Hepatocyte (in vitro differentiated cells): Measurements from ENCODE around the gene TMEM231. TPM values are rescaled to one million over a fixed set of nuclear protein-coding genes. Genes with fewer than 3 reads are reported as not detected.
"Not testable (repeated sequence)": the region's sequence is repeated elsewhere in the genome, so short reads cannot be mapped to it uniquely, and the experiment has no call there.

Source experiments
- DNase-seq: peaks from one replicate; pipeline ENCODE4 v3.0.0-alpha.2; 2016; ENCODE audit warnings: low spot score
- H2AFZ ChIP-seq: fragments of 200-600 bp; sonication (generic); 2 replicates; pipeline ENCODE4 v1.6.0; 2016; ENCODE audit warnings: antibody characterized with exemption, mild to moderate bottlenecking
- H3K27ac ChIP-seq: fragments of 200-600 bp; sonication (generic); 2 replicates; pipeline ENCODE4 v1.5.1; 2016; ENCODE audit warnings: mild to moderate bottlenecking
- H3K27me3 ChIP-seq: fragments of 200-600 bp; sonication (generic); 2 replicates; pipeline ENCODE4 v1.6.1; 2016
- H3K36me3 ChIP-seq: fragments of 200-600 bp; sonication (generic); replicated peaks from 2 replicates; pipeline ENCODE4 v1.5.1; 2016; ENCODE audit warnings: low read depth; ENCODE audit not compliant: insufficient read depth
- H3K4me1 ChIP-seq: fragments of 200-600 bp; sonication (generic); 2 replicates; pipeline ENCODE4 v1.5.1; 2016; ENCODE audit warnings: mild to moderate bottlenecking, moderate library complexity; ENCODE audit not compliant: insufficient read depth
- H3K4me2 ChIP-seq: fragments of 200-600 bp; sonication (generic); 2 replicates; pipeline ENCODE4 v1.6.0; 2016
- H3K4me3 ChIP-seq: fragments of 200-600 bp; sonication (generic); 2 replicates; pipeline ENCODE4 v1.5.1; 2016; ENCODE audit warnings: mild to moderate bottlenecking
- H3K79me2 ChIP-seq: fragments of 200-600 bp; sonication (generic); 2 replicates; pipeline ENCODE4 v1.6.0; 2017; ENCODE audit warnings: mild to moderate bottlenecking
- H3K9me2 ChIP-seq: fragments of 200-600 bp; sonication (generic); replicated peaks from 2 replicates; pipeline ENCODE4 v1.6.0; 2017; ENCODE audit warnings: mild to moderate bottlenecking; ENCODE audit not compliant: insufficient read depth
- H3K9me3 ChIP-seq: fragments of 200-600 bp; sonication (generic); 2 replicates; pipeline ENCODE4 v1.5.1; 2016; ENCODE audit warnings: low read depth, mild to moderate bottlenecking
- H4K20me1 ChIP-seq: fragments of 200-600 bp; sonication (generic); 2 replicates; pipeline ENCODE4 v1.6.0; 2016; ENCODE audit warnings: mild to moderate bottlenecking; ENCODE audit not compliant: insufficient read depth, poor library complexity, severe bottlenecking
- EZH2 ChIP-seq: fragments of 200-600 bp; sonication (generic); IDR thresholded peaks from 2 replicates; pipeline ENCODE4 v1.6.1; 2016; ENCODE audit warnings: antibody characterized with exemption, mild to moderate bottlenecking, borderline replicate concordance
- EZH2phosphoT487 ChIP-seq: fragments of 200-600 bp; sonication (generic); IDR thresholded peaks from one replicate; pipeline ENCODE4 v1.6.1; 2018; ENCODE audit warnings: antibody characterized with exemption, mild to moderate bottlenecking, low read depth, moderate library complexity; ENCODE audit not compliant: unreplicated experiment, severe bottlenecking
- WGBS: methylation state at CpG from one replicate; pipeline ENCODE4 v1.1.6; 2016; ENCODE audit warnings: low lambda C conversion rate; ENCODE audit errors: missing lambda C conversion rate; 5-methylcytosine and 5-hydroxymethylcytosine counted together
- polyA plus RNA-seq: library from polyadenylated mRNA; unstranded; fragments of >200 nt; fragmentation: Nextera tagmentation; extraction: Ambion mirVana; gene quantifications from 2 replicates; pipeline ENCODE4 v1.2.1, GENCODE V29; 2016
- total RNA-seq: library from RNA; depleted of rRNA; stranded (reverse); fragments of >200 nt; gene quantifications from 2 replicates; pipeline ENCODE4 v1.2.3, GENCODE V29; 2014
- TF ChIP-seq, protein P1 (sequence below): fragments of 200-600 bp; sonication (generic); IDR thresholded peaks from 2 replicates; pipeline ENCODE4 v1.5.1; 2016; ENCODE audit warnings: antibody characterized with exemption, mild to moderate bottlenecking; ENCODE audit not compliant: poor library complexity

Gene TMEM231
- total and polyA plus RNA-seq, 2 experiments from 2014 or later, result 5.4 to 7.1 TPM

- Histone ChIP-seq H2AFZ (no peak overlapping the region), H3K4me3 (no peak overlapping the region), H3K79me2 (no peaks in the 10 kb centered on the region), H3K9me2 (no peaks in the 10 kb centered on the region), H3K36me3 (no peaks in the 10 kb centered on the region), H3K27ac (no peak overlapping the region), H4K20me1 (no peaks in the 10 kb centered on the region), H3K9me3 (no peaks in the 10 kb centered on the region), H3K4me1 (no peaks in the 10 kb centered on the region), H3K4me2 (no peak overlapping the region), H3K27me3 (no peaks in the 10 kb centered on the region)
- TF ChIP-seq EZH2 (no peak), EZH2phosphoT487 (no peak)
- TF ChIP-seq, protein P1, sequence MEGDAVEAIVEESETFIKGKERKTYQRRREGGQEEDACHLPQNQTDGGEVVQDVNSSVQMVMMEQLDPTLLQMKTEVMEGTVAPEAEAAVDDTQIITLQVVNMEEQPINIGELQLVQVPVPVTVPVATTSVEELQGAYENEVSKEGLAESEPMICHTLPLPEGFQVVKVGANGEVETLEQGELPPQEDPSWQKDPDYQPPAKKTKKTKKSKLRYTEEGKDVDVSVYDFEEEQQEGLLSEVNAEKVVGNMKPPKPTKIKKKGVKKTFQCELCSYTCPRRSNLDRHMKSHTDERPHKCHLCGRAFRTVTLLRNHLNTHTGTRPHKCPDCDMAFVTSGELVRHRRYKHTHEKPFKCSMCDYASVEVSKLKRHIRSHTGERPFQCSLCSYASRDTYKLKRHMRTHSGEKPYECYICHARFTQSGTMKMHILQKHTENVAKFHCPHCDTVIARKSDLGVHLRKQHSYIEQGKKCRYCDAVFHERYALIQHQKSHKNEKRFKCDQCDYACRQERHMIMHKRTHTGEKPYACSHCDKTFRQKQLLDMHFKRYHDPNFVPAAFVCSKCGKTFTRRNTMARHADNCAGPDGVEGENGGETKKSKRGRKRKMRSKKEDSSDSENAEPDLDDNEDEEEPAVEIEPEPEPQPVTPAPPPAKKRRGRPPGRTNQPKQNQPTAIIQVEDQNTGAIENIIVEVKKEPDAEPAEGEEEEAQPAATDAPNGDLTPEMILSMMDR, result no peak
- no peak for DNase-seq
- 95% methylated on average over 5 of the region's 5 CpGs for WGBS
These were observed 54.7 kb downstream of the TMEM231 start for GRCh38 chr16:75501359-75501758.

DNA sequence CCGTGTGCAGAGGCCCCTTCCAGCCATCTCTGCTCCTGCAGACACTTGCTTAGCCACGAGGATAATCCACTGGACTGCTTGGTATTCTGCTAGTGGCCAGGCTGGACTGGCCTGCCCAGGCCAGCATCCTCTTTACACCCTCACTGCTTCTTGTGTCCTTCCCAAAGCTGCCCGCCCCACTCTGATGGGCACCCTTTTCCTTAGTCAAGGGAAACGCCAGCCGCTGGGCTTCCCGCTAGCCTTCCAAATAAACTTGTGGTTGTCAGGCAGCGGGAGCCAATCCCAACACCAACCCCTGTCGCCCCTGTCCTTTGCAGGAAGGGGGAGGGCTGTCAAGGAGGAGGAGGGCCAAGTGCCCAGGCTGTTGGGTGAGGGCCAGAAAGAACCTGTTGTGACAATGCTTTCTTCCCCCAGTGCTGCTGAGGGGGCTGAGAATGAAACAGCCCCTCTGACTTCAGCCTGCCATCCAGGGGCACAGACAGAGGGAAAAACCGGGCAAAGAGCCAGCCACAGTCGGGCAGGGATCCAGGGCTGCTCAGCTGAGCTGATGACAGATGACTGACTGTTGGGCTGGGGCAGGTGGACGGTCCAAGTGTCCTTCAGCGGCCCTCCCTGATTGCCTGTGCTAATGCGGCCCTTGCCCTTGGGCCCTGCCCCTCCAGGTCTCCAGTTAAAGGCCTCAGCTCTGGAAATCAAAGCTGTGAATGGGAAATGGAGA is 57.3 kb downstream of the TMEM231 start:
- not testable (repeated sequence) for H3K9me2 ChIP-seq, H3K9me3 ChIP-seq, H3K36me3 ChIP-seq, H3K4me1 ChIP-seq, H2AFZ ChIP-seq, H4K20me1 ChIP-seq, H3K4me2 ChIP-seq, H3K79me2 ChIP-seq, H3K27ac ChIP-seq, DNase-seq, H3K4me3 ChIP-seq
- WGBS, result 78% methylated on average over 12 of the region's 13 CpGs
- H3K27me3 ChIP-seq, result peaks cover 12% of the 10 kb centered on the region

DNA sequence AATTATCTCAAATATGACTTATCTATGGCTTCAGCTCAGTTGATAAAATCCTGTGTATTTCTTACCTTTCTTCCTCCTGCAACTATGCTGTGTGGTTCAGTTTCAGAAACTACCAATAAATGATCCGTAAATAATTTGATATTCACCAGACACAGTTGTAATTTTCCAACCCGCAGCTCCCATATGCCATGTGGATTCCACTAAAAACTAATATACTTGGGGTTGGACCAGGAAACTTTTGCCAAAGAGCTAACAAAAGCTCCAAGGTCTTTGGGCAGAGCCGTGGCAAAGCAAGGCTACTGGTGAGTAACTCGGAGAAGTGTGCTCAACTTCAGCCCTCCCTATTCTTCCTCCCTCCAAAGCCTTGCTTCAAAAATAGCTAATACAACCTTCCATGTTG is 58.5 kb downstream of the TMEM231 start:
- no peak overlapping the region for H3K4me3 ChIP-seq
- peaks cover 5% of the 10 kb centered on the region for H3K4me1 ChIP-seq
- no peak for DNase-seq
- H3K27me3 ChIP-seq, result peaks cover 12% of the 10 kb centered on the region
- 86% methylated on average over 4 of the region's 4 CpGs for WGBS
- H3K79me2 ChIP-seq, result no peaks in the 10 kb centered on the region
- no peak overlapping the region for H3K4me2 ChIP-seq
- no peaks in the 10 kb centered on the region for H3K9me2 ChIP-seq
- H3K9me3 ChIP-seq, result no peaks in the 10 kb centered on the region
- TF ChIP-seq EZH2phosphoT487, result no peak
- TF ChIP-seq, protein P1, result no peak
- H2AFZ ChIP-seq, result no peak overlapping the region
- no peak overlapping the region for H3K27ac ChIP-seq
- no peaks in the 10 kb centered on the region for H4K20me1 ChIP-seq
- H3K36me3 ChIP-seq, result no peaks in the 10 kb centered on the region

DNA sequence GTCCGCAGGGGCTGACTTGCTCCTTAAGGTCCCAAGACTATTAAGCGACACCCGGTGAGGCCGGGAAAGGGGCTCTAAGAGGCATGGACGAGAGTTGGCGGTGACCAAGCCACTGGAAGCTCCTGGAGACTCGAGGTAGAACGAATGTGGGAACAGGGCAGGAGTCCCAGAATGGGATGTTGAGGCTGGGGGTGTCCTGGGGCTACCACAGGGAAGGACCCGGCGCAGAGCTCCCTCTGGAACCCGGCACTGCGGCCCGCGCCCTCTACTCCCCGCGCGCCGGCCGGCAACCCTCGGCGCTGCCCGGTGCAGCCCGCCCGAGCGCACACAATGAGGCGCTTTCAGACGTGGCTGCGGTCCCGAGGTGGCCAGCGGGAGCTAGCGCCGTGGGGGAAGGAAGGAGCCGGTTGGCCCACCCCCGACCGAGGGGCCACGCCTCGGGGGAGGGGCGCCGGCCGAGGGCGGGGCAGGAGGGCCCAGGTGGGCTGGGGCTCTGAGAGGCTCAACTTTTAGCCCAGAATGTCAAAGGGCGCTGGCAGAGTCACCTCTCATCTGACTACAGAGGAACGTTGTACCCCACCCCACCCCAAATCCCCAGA is 60.9 kb downstream of the TMEM231 start, which contains the start of gene CHST6:
CHST6 (minus strand) TSS at position 366 of the 599 bp plus-strand sequence. CDS start 15,613 bp downstream, outside the sequence.
- Histone ChIP-seq H2AFZ (peak within 1 kb of the TSS; percentile 89), H3K9me2 (no peaks in the 10 kb centered on the region), H3K36me3 (no peaks in the 10 kb centered on the region), H3K27me3 (peaks cover 12% of the 10 kb centered on the region), H3K27ac (no peak within 1 kb of the TSS), H3K4me1 (peaks cover 5% of the 10 kb centered on the region), H3K79me2 (no peaks in the 10 kb centered on the region), H4K20me1 (no peaks in the 10 kb centered on the region), H3K9me3 (no peaks in the 10 kb centered on the region), H3K4me2 (peak within 1 kb of the TSS; percentile 97), H3K4me3 (peak within 1 kb of the TSS; percentile 47)
- peak; percentile 41 for DNase-seq
- WGBS, result under 1% methylated on average over 30 of the region's 43 CpGs
- TF ChIP-seq EZH2 (no peak), EZH2phosphoT487 (no peak)
- TF ChIP-seq, protein P1, result no peak
